Measurements from ENCODE around the gene REC114.
"Not testable (repeated sequence)": the region's sequence is repeated elsewhere in the genome, so short reads cannot be mapped to it uniquely, and the experiment has no call there.

REC114 gene

GRCh38 chr15:73527598-73527997 lies 84.6 kb downstream of the REC114 start:
- DNase-seq (ENCODE audit: low read depth): no peak

DNA sequence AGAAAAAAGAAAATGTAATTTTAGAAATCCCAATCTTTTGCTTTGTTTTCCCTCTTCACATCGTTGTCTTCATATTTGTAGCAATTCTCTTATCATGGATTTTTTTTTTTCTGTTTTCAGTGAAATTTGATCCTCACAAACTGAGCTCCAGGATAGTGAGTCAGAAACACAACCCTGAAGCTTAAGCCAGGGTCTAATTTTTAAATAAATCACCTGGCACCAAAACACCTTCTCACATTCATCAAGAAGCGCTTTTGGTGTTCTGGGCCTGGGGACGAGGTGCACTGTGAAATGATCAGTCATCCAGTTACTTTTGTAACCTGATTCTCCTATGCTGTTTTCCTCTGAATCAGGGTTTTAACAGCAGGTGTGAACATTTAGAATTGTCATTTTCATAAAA lies 87.7 kb downstream of the REC114 start:
- no peak for DNase-seq (ENCODE audit: low read depth)

GRCh38 chr15:73538123-73538522 lies 95.2 kb downstream of the REC114 start:
- no peak for DNase-seq (ENCODE audit: low read depth)

DNA sequence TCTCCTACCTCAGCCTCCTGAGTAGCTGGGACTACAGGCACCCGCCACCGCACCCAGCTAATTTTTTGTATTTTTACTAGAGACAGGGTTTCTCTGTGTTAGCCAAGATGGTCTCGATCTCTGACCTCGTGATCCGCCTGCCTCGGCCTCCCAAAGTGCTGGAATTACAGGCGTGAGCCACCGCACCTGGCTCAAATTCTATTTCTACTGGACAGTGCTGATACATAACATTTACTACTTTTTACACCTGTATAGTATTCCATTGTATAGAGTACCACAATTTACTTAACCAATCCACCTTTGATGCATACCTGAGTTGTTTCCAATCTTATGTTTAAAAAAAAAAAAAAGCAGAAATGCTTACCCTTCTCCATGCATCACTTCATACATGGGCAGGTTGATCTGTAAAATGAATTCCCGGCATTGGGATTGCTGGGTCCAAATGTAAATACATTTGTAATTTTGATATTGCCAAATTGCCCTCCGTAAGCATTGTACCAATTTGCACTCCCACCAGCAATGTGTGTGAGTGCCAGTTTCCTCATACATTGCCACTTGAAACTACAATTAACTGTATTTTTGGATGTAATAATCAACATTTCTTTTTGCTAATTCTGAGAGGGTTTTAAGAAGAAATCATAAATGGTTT lies 95.7 kb downstream of the REC114 start:
- no peak for DNase-seq (ENCODE audit: low read depth)

DNA sequence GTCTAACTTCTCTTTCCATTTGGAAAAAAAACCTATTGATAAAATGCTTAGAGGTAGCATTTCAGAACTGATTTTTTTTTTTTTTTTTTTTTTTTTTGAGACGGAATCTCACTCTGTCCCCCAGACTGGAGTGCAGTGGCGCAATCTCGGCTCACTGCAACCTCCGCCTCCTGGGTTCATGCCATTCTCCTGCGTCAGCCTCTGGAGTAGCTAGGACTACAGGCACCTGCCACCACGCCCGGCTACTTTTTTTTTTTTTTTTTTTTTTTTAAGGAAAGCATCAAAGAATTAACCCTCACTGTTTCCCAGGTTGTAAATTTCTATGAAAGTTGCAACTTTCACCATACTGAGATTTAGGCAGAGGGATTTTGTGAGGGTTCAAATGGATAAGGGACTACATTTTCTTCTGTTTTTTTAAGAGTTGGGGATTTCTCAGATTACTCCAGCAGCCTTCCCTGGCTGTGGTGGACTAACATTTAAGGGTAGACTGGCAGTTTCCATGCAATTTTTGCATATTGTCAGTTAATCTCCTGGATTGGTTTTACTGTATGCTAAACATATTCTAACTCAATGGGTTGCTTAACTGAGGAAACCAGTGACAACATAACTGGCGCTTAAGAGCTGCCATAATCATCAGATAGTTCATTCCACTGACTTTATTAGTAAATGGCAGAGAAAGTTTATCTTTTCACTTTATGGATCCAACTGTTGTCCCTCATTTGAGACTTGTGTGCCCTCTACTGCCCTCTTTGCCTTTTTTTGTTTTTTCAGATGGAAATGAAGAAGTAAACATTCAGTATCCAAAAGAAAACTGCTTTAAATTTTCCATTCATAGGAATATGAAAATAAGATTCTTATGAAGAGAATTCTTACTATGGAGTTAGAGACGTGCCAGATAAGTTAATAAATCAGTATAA lies 96.5 kb downstream of the REC114 start:
- no peak for DNase-seq (ENCODE audit: low read depth)

DNA sequence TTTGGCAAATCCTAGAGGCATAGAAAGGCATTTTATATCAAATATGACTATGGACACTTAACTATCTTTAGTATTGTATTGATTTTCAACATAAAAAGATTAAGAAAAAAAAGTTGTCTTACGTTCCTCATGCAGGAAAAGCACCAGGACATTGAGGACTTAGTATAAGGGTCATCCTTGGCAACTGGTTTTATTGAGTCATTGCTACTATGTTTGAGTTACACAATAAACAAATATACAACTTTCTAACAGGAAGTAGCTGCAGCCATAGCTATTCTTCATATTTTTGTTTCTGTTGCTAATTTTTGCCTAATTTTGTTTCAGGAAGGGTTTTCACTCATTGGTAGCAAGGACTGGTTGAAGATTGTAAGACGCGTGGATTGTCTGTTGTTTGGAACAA lies 97.2 kb downstream of the REC114 start:
- no peak for DNase-seq (ENCODE audit: low read depth)

DNA sequence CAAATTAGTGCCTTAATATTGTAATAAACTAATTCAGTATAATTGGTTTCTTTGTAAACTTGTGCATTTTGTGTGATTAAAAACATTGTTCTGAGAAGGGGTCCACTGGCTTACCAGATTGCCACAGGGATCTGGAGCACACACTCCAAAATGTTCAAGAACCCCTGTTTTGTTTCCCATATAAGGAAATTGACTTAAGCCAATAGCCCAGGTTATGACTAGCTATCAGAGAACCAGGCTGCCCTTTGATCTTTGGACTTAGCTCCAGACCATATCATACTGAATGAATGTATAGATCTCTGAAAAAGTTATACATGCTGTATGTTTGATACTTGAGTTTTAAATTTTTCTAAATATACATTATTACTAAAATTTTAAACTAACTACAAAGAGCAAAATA lies 98.5 kb downstream of the REC114 start:
- no peak for DNase-seq (ENCODE audit: low read depth)

GRCh38 chr15:73548925-73549324 lies 106.0 kb downstream of the REC114 start:
- not testable (repeated sequence) for DNase-seq (ENCODE audit: low read depth)

DNA sequence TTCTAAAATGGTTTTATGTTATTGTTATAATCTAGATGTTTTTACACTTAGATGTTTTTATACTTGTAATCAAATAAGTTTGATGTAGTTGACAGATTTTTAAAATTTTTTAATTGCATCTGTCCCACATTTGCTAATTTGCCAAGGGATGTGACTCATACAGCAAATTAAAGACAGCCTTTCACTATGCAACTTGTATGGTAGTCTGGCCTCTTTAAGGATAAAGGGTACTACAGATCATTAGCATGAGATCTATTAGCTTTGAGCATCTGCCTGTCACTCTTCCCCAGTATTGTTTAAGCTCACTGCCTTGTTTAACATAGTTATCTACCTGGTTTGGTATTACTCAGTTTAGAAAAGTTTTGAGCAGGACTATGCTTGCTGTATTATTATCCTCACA lies 107.2 kb downstream of the REC114 start:
- DNase-seq (ENCODE audit: low read depth): no peak

- no peak for DNase-seq (ENCODE audit: low read depth)
Measured at GRCh38 chr15:73555080-73555479, 112.1 kb downstream of the REC114 start.

GRCh38 chr15:73558529-73558928 lies 115.6 kb downstream of the REC114 start:
- no peak for DNase-seq (ENCODE audit: low read depth)

- DNase-seq (ENCODE audit: low read depth): no peak
Measured at GRCh38 chr15:73560501-73561117, 117.6 kb downstream of the REC114 start.

DNA sequence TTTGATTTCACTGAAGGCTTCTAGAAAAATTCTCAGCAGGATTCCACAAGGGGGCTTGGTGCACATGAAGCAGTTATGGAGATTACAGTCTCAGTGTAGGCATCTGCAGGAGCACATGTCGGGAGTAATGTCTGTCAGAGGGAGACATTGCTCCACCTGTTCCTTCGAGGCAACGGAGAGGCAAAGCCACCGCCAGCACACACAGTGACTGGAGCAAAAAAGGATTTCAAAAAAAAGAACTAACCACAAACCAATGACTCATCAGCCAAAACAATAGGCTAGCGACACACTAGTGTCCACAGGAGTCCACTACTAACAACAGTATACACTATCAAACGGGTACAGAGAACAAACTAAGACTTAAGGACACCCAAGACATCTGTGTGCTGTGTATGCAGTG lies 121.3 kb downstream of the REC114 start:
- DNase-seq (ENCODE audit: low read depth): no peak

DNA sequence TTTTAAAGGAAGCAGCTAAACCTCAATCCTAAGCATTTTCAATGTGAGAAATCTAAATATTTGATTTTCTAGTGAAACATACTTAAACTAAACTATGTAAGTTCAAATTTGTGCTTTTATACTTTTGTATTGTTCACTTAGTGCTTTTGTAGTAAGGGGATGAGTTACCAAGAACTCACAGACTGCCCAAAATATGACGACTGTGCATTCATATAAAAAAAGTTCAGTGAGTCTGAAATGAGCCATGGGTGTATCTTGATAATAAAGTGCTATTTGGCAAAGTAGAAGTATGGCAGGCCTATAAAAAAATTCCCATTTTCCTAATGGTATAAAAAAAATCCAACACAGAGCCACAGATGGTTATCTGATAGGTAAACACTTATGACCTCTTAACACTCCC lies 124.1 kb downstream of the REC114 start:
- no peak for DNase-seq (ENCODE audit: low read depth)

- DNase-seq (ENCODE audit: low read depth): no peak
Measured at GRCh38 chr15:73568564-73569280, 125.8 kb downstream of the REC114 start.

- DNase-seq (ENCODE audit: low read depth): no peak
Measured at GRCh38 chr15:73569361-73569760, 126.4 kb downstream of the REC114 start.

GRCh38 chr15:73570355-73571032 lies 127.5 kb downstream of the REC114 start:
- DNase-seq (ENCODE audit: low read depth): no peak

GRCh38 chr15:73571346-73571745 lies 128.4 kb downstream of the REC114 start:
- no peak for DNase-seq (ENCODE audit: low read depth)

DNA sequence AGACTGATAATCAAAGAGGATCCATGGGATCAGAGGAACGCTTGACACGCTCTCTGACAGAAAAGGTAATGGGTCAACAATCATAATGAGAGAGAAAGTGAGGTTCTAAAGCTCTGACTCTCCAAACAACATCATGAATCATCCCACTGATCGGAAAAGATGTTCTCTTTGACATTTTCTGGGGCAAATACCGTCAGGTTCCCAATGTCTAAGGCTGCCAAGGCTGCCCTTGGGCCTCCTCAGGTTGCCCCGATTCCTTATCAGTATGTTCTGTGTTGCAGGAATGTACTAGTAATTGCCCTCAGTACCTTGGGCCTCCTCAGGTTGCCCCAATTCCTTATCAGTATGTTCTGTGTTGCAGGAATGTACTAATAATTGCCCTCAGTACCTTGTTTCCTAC lies 129.3 kb downstream of the REC114 start:
- DNase-seq (ENCODE audit: low read depth): no peak

- DNase-seq (ENCODE audit: low read depth): no peak
Measured at GRCh38 chr15:73573037-73573436, 130.1 kb downstream of the REC114 start.

- no peak for DNase-seq (ENCODE audit: low read depth)
Measured at GRCh38 chr15:73573572-73573971, 130.6 kb downstream of the REC114 start.

Data from activated T-cell treated with anti-CD3 and anti-CD28 coated beads for 48 hours (primary cell).